K562 (cell line): ENCODE measurements around the gene COX20. TPM values are rescaled to one million over a fixed set of nuclear protein-coding genes. Genes with fewer than 3 reads are reported as not detected.

Experiments used
- ATAC-seq: fragments of 200-7000 bp; cut with Tn5 transposase; 3 replicates; pipeline ENCODE4 v1.9.1; 2020; ENCODE audit warnings: moderate library complexity
- BruUV-seq: library from RNA; stranded (reverse); fragments of 400-500 nt; replicated peaks from 2 replicates; lab custom pipeline; 2021; lab: Mats Ljungman, UMichigan
- CTCF ChIA-PET: fragments of 300-600 bp; formaldehyde crosslinking; extraction: SDS; loops from one replicate; lab custom pipeline; 2021; ENCODE audit warnings: low intra/inter-chr PET ratio; lab: Yijun Ruan, JAX
- POLR2A ChIA-PET: fragments of 300-600, 350-650 bp; sonication (Branson Sonifier 250); formaldehyde crosslinking; extraction: SDS; loops from one replicate; lab custom pipeline; 2021; ENCODE audit warnings: antibody characterized with exemption, inconsistent platforms; lab: Yijun Ruan, JAX
- DNase-seq, 4 experiments: peaks; one replicate each; pipeline versions ENCODE4 v3.0.0 to v3.0.0-alpha.2; 2011 to 2018; ENCODE audit warnings: low spot score in 3 of 4, mixed read lengths in 3 of 4; ENCODE audit errors: extremely low read depth in 1 of 4
- FAIRE-seq: peaks from 2 replicates; lab custom pipeline; 2011; peaks lifted over from hg19 to GRCh38; lab: Jason Lieb, UNC
- H2AFZ ChIP-seq: 2 replicates; pipeline ENCODE4 v1.6.0; 2011; ENCODE audit warnings: low read depth, low read length, control low read depth, inconsistent platforms
- H3K27ac ChIP-seq: fragments of 200-600 bp; 3 replicates; pipeline ENCODE4 v1.8.0; 2011; ENCODE audit warnings: low read depth, mild to moderate bottlenecking, control low read depth, inconsistent platforms, low read length, moderate library complexity, mixed read lengths; ENCODE audit errors: extremely low read depth
- H3K27me3 ChIP-seq, 2 experiments: fragments of 300-600 bp in 1 of 2; 2 replicates in 1 of 2; 3 replicates in 1 of 2; pipeline versions ENCODE4 v1.6.0 to v1.8.0; 2011; ENCODE audit warnings: inconsistent platforms in 2 of 2, low read length in 2 of 2, mild to moderate bottlenecking in 1 of 2, mixed read lengths in 1 of 2, moderate library complexity in 1 of 2; ENCODE audit not compliant: control insufficient read depth in 2 of 2, insufficient read depth in 2 of 2
- H3K36me3 ChIP-seq: fragments of 300-600 bp; 3 replicates; pipeline ENCODE4 v1.8.0; 2011; ENCODE audit warnings: mild to moderate bottlenecking, low read length, inconsistent platforms; ENCODE audit not compliant: control insufficient read depth, insufficient read depth
- H3K4me1 ChIP-seq, 2 experiments: fragments of 200-600 bp in 1 of 2; replicated peaks in 1 of 2; 2 replicates in 1 of 2; 3 replicates in 1 of 2; pipeline versions ENCODE4 v1.5.1 to v1.8.0; 2011; ENCODE audit warnings: inconsistent platforms in 2 of 2, low read length in 2 of 2, mild to moderate bottlenecking in 1 of 2, mixed read lengths in 1 of 2, moderate library complexity in 1 of 2; ENCODE audit not compliant: control insufficient read depth in 2 of 2, insufficient read depth in 2 of 2
- H3K4me2 ChIP-seq: 2 replicates; pipeline ENCODE4 v1.6.1; 2011; ENCODE audit warnings: low read length, control low read depth, inconsistent platforms, mixed read lengths; ENCODE audit not compliant: insufficient read depth
- H3K4me3 ChIP-seq: fragments of 200-600 bp; sonication (generic), shearing (Covaris generic); 2 replicates; pipeline ENCODE4 v1.5.1; 2016; ENCODE audit warnings: control low read depth, inconsistent platforms
- H3K79me2 ChIP-seq: fragments of 200-600 bp; 3 replicates; pipeline ENCODE4 v1.8.0; 2011; ENCODE audit warnings: low read length, inconsistent platforms; ENCODE audit not compliant: control insufficient read depth, insufficient read depth
- H3K9ac ChIP-seq, 2 experiments: 2 replicates each; pipeline versions ENCODE4 v1.6.0 to v1.6.1; 2011; ENCODE audit warnings: low read depth in 2 of 2, low read length in 2 of 2, control low read depth in 1 of 2, inconsistent platforms in 1 of 2, mild to moderate bottlenecking in 1 of 2, mixed read lengths in 1 of 2; ENCODE audit not compliant: insufficient read depth in 1 of 2
- H3K9me1 ChIP-seq: one replicate; pipeline ENCODE4 v1.6.0; 2011; ENCODE audit warnings: inconsistent platforms, mild to moderate bottlenecking, low read length, moderate library complexity; ENCODE audit not compliant: control insufficient read depth, insufficient read depth
- H3K9me3 ChIP-seq: replicated peaks from 2 replicates; pipeline ENCODE4 v1.5.1; 2011; ENCODE audit warnings: low read depth, low read length, inconsistent platforms; ENCODE audit not compliant: control insufficient read depth, insufficient read depth
- H4K20me1 ChIP-seq: replicated peaks from 2 replicates; pipeline ENCODE4 v1.6.1; 2011; ENCODE audit warnings: low read length, inconsistent platforms, mixed read lengths; ENCODE audit not compliant: control insufficient read depth, insufficient read depth
- ETS2 ChIP-seq: IDR thresholded peaks from 2 replicates; pipeline ENCODE4 v1.6.1; 2016; ENCODE audit warnings: borderline replicate concordance, missing genetic modification characterization, mild to moderate bottlenecking, moderate library complexity, missing compliant biosample characterization; ENCODE audit not compliant: poor library complexity, severe bottlenecking
- POLR2H ChIP-seq: IDR thresholded peaks from 2 replicates; pipeline ENCODE4 v1.6.1; 2016; ENCODE audit warnings: missing genetic modification characterization, low read depth, mild to moderate bottlenecking, control low read depth, missing compliant biosample characterization, moderate library complexity
- SNRNP70 ChIP-seq: fragments of 200-400 bp; formaldehyde crosslinking; optimal IDR thresholded peaks from 2 replicates; pipeline ENCODE3; 2017; ENCODE audit warnings: low read depth, low read length
- SUPT5H ChIP-seq: fragments of 450-650 bp; IDR thresholded peaks from 2 replicates; pipeline ENCODE4 v1.6.1; 2016
- TEAD1 ChIP-seq, 2 experiments: fragments of 450-650 bp in 1 of 2; sonication (generic) in 1 of 2; formaldehyde crosslinking; IDR thresholded peaks; 2 replicates each; pipeline versions ENCODE4 v1.4.0 to v1.8.0; 2020 to 2022; ENCODE audit warnings: mild to moderate bottlenecking in 2 of 2, missing genetic modification reagents in 1 of 2
- TEAD4 ChIP-seq, 2 experiments: sonication (generic) in 1 of 2; formaldehyde crosslinking in 1 of 2; IDR thresholded peaks; 2 replicates each; pipeline versions ENCODE4 v1.6.1 to v1.8.0; 2012 to 2022; ENCODE audit warnings: borderline replicate concordance in 1 of 2, inconsistent platforms in 1 of 2, low read length in 1 of 2, mild to moderate bottlenecking in 1 of 2, missing genetic modification reagents in 1 of 2
- WGBS: fragments of 100-300 bp; shearing (Covaris generic); methylation state at CpG from one replicate; pipeline ENCODE4 v1.1.6; 2016; ENCODE audit warnings: low coverage, mixed read lengths; ENCODE audit not compliant: insufficient coverage; ENCODE audit errors: missing lambda C conversion rate; 5-methylcytosine and 5-hydroxymethylcytosine counted together
- in situ Hi-C: fragments of 300-500 bp; cut with MboI; formaldehyde crosslinking; loops from 4 replicates; pipeline ENCODE4 v1.15.0; 2018; ENCODE audit warnings: inconsistent platforms, mixed read lengths
- intact Hi-C: fragments of 100-400 bp; cut with micrococcal nuclease; formaldehyde crosslinking; loops from 2 replicates; pipeline ENCODE4 v1.14.2; 2022
- polyA plus RNA-seq, 8 experiments: library from polyadenylated mRNA; depleted of rRNA in 4 of 8; stranded (reverse) in 5 of 8; unstranded in 3 of 8; fragments of >200 nt; fragmentation: Nextera tagmentation in 2 of 8; fragmentation: Illumina TruSeq in 1 of 8; extraction: Ambion mirVana in 2 of 8; extraction: Trizol in 1 of 8; gene quantifications; 2 replicates each; pipeline versions ENCODE4 v1.2.1 to v1.2.3, GENCODE V29; 2011 to 2014; ENCODE audit warnings: inconsistent platforms in 1 of 8, missing spikeins in 1 of 8
- total RNA-seq, 7 experiments: library from RNA; depleted of rRNA in 6 of 7; stranded (reverse); fragments of >200 nt in 6 of 7; fragmentation: Illumina TruSeq in 2 of 7; extraction: Trizol in 2 of 7; gene quantifications; 2 replicates each; pipeline versions ENCODE4 v1.2.1 to v1.2.3, GENCODE V29; 2011 to 2021; ENCODE audit warnings: low replicate concordance in 1 of 7
- TF ChIP-seq, protein P1 (sequence below): fragments of 250-450 bp; sonication (Bioruptor Pico); IDR thresholded peaks from 2 replicates; pipeline ENCODE4 v1.8.0; 2022; ENCODE audit warnings: inconsistent platforms
- TF ChIP-seq, protein P2 (sequence below), 2 experiments: fragments of 450-650 bp; formaldehyde crosslinking in 1 of 2; IDR thresholded peaks; 2 replicates each; pipeline versions ENCODE4 v1.4.0 to v1.6.1; 2014 to 2020; ENCODE audit warnings: mild to moderate bottlenecking in 2 of 2, borderline replicate concordance in 1 of 2, low read depth in 1 of 2

Gene COX20
- total and polyA plus RNA-seq, 9 of the 15 experiments (the other 6 are each of a cell fraction or from before 2014, with no cell fraction given) = 41.5 to 192 (median 84.3) TPM

DNA sequence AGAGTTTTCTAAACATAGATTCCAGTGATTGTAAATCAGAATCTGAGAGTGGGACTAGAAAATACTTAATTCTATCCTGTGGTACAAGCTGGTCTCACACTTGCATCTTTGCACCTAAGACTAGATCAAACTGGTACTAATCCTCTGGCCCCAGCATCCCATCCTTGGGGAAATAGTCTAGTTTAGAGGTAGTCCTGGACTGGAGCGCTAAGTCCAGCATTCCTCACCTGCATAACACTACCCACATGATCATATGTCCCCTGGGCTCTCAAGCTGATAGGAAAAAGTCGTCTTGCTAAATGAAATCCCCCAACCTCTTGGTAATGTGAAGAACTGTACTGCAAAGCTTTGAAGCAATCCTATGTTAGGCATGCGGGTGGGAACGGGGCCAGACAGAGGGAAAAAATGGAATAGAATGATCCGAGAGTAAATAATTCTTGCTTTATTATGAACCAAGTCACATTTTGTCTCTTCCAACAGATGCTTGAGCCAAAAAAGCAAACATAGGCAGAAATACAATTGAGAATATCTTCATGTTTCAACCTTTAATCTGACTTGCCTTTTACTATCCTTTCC lies 4.8 kb downstream of the COX20 start:
- H3K4me2 ChIP-seq = no peak overlapping the region
- TF ChIP-seq, protein P1, sequence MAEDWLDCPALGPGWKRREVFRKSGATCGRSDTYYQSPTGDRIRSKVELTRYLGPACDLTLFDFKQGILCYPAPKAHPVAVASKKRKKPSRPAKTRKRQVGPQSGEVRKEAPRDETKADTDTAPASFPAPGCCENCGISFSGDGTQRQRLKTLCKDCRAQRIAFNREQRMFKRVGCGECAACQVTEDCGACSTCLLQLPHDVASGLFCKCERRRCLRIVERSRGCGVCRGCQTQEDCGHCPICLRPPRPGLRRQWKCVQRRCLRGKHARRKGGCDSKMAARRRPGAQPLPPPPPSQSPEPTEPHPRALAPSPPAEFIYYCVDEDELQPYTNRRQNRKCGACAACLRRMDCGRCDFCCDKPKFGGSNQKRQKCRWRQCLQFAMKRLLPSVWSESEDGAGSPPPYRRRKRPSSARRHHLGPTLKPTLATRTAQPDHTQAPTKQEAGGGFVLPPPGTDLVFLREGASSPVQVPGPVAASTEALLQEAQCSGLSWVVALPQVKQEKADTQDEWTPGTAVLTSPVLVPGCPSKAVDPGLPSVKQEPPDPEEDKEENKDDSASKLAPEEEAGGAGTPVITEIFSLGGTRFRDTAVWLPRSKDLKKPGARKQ (CRISPR knock-in tag) = 0 out of 2 replicates have a peak, but pooled peaks have one; percentile 45
- TF ChIP-seq POLR2H = 0 out of 2 replicates have a peak, but pooled peaks have one; percentile 3
- TF ChIP-seq ETS2 (tag) = no peak
- TF ChIP-seq TEAD1 (CRISPR knock-in tag; IDR thresholded peaks at IDR 0.05) = 0 out of 4 replicates have a peak, but pooled peaks of 1 of the 2 experiments have one; percentile 14
- TF ChIP-seq, protein P2, sequence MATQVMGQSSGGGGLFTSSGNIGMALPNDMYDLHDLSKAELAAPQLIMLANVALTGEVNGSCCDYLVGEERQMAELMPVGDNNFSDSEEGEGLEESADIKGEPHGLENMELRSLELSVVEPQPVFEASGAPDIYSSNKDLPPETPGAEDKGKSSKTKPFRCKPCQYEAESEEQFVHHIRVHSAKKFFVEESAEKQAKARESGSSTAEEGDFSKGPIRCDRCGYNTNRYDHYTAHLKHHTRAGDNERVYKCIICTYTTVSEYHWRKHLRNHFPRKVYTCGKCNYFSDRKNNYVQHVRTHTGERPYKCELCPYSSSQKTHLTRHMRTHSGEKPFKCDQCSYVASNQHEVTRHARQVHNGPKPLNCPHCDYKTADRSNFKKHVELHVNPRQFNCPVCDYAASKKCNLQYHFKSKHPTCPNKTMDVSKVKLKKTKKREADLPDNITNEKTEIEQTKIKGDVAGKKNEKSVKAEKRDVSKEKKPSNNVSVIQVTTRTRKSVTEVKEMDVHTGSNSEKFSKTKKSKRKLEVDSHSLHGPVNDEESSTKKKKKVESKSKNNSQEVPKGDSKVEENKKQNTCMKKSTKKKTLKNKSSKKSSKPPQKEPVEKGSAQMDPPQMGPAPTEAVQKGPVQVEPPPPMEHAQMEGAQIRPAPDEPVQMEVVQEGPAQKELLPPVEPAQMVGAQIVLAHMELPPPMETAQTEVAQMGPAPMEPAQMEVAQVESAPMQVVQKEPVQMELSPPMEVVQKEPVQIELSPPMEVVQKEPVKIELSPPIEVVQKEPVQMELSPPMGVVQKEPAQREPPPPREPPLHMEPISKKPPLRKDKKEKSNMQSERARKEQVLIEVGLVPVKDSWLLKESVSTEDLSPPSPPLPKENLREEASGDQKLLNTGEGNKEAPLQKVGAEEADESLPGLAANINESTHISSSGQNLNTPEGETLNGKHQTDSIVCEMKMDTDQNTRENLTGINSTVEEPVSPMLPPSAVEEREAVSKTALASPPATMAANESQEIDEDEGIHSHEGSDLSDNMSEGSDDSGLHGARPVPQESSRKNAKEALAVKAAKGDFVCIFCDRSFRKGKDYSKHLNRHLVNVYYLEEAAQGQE (IDR thresholded peaks at IDR 0.05; ENCODE audit: borderline replicate concordance) = peak; percentile 50
- TF ChIP-seq, protein P2 (CRISPR knock-in tag; IDR thresholded peaks at IDR 0.05; ENCODE audit: low read depth) = no peak
- no peak for TF ChIP-seq SNRNP70
- peak; percentile 62; the same call in 1 of the 2 replicates for TF ChIP-seq SUPT5H
- TF ChIP-seq TEAD4 (IDR thresholded peaks at IDR 0.05; ENCODE audit: low read length) = 0 out of 2 replicates have a peak, but pooled peaks have one; percentile 17
- no peak for TF ChIP-seq TEAD4 (CRISPR knock-in tag; IDR thresholded peaks at IDR 0.05; ENCODE audit: borderline replicate concordance)

More for the DNA sequence above, 4.8 kb downstream of the COX20 start:
- in situ Hi-C loops = no loop called here
- BruUV-seq = no TSS peak
- Histone ChIP-seq H3K4me1 (peaks cover 0 to 18% of the 10 kb centered on the region in 2 experiments; a peak in 2 of 5 replicates), H4K20me1 (peaks cover 17% of the 10 kb centered on the region), H2AFZ (no peak overlapping the region), H3K36me3 (peaks cover 86% of the 10 kb centered on the region), H3K79me2 (peaks cover 84% of the 10 kb centered on the region), H3K4me3 (no peak overlapping the region), H3K9me1 (no peaks in the 10 kb centered on the region), H3K27ac (peak overlapping the region; percentile 16; the same call in 1 of the 3 replicates), H3K27me3 (no peaks in the 10 kb centered on the region), H3K9ac (no peak overlapping the region), H3K9me3 (no peaks in the 10 kb centered on the region)
- intact Hi-C loops = no loop called here
- ChIA-PET POLR2A (interaction anchor here (0.5 to 22.4 kb wide), 3 partner anchors 15 to 191 kb away, joined by 3 to 485 read pairs (median 3); partner anchors contain the start of gene HNRNPU), CTCF (no interaction called here)
- FAIRE-seq = no peak
- 72% methylated on average over 5 of the region's 5 CpGs for WGBS
- no peak for ATAC-seq
- DNase-seq = peak in 1 of 4 experiments; percentile 28
